GM18519 (cell line): ENCODE results near the gene TNS1.

Source experiments
- ATAC-seq: cut with Tn5 transposase; IDR thresholded peaks from one replicate; pipeline ENCODE4 v1.9.1; 2021; ENCODE audit warnings: mild to moderate bottlenecking, moderate library complexity; ENCODE audit not compliant: unreplicated experiment, low FRiP score

TNS1 gene

DNA sequence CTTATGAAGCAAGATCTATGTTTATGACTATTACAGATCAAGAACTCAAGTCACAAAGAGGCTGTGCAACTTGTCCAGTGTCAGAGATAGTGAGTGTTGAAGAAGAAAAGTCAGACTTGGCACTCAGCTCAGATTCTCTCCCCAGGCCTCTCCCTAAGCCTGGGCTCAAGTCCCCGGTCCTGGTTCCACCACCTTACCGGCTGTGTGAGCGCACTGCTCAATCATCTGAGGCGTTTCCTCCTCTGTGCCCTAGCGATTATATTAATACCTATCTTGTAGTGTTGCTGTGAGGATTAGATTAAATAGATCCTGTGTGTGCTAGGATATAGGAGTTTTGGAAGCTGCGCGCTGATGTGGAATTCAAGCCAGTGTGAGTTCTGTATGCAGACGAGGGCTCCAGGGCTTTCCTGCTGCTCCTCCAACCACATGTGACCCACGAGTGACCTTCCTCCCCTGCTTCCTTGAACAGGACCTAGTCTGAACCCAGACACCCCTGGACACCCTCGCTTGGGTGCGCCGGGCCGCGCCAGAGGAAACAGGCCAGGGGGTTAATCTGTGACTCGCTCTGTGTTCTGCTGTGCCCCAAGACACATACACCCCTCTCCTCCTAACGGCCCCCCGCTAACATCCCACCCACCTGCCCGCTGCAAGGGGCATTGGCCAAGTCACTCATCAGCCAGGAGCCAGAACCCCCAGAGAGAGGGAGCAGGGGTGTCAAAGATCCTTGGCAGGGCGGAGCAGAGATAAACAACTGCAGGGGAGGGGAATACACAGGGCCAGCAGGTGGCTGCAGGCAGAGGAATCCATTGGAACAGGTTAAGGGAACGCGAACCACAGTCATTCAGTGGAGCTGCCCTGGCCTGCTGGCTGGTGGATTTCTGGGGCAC, 38.3 kb downstream of the TNS1 start:
- ATAC-seq: no peak

DNA sequence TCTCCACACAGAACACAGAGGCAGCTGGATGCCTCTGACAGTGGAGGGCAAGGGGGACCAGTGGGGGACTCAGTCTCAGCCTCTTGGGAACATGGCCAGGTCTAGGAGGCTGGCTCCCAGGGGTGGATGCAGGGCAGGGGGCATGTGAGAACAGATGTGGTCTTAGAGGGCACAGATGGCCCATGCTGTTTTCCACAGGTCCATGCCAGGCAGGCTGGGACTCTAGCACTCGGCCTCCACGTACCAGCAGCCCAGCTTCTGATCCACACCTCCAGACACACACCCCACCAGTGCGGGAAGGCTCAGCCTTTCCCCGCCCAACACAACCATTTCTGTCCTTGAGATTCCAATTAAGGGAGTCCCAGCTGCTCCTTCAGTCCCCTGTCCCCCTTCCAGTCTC, 42.4 kb downstream of the TNS1 start:
- ATAC-seq: no peak

- no peak for ATAC-seq
Measured at GRCh38 chr2:217959723-217960122, 43.1 kb downstream of the TNS1 start.

GRCh38 chr2:217958884-217959225, 43.9 kb downstream of the TNS1 start:
- ATAC-seq: no peak

GRCh38 chr2:217958206-217958883, 44.5 kb downstream of the TNS1 start:
- ATAC-seq: no peak

DNA sequence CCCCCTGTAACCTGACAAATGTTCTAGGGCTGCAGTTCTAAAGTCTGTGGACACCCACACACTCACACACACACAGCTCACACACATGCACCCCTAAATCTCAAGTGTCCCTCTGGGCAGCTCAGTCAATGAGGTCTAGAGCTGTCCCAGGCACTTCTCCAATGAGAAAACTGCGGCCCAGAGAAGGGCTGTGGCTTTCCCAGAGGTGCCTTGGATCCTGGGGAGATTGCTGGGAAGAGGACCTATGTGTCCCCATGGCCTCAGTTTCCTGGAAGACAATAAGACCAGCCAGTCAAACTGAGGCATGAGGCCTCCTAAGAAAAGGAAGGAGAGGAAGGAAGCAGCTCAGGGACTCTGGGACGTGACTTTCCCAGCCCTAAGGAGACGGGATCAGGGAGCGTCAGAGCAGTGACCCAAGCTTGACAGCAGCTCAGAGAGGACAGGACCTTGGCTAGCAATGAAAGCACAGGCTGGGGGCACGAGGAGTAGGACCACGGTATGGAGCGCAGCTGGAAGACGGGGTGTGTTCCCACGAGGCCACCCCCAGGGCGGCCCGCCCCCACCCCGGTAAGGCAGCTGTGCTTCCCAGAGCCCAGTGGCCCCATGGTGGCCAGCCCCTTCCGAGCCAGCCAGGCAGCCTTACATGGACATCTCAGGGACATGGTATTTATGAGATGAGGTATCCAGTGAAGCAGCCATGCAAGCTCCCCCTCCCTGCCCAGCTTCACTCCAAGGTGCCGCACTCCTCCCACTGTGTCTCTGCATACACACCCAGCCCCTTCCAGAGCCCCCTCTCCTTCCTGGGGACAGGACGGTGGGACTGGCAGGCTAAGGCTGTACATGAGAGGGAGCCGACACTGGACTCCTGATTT, 46.0 kb downstream of the TNS1 start:
- no peak for ATAC-seq

- no peak for ATAC-seq
Measured at GRCh38 chr2:217955881-217956493, 46.8 kb downstream of the TNS1 start.

DNA sequence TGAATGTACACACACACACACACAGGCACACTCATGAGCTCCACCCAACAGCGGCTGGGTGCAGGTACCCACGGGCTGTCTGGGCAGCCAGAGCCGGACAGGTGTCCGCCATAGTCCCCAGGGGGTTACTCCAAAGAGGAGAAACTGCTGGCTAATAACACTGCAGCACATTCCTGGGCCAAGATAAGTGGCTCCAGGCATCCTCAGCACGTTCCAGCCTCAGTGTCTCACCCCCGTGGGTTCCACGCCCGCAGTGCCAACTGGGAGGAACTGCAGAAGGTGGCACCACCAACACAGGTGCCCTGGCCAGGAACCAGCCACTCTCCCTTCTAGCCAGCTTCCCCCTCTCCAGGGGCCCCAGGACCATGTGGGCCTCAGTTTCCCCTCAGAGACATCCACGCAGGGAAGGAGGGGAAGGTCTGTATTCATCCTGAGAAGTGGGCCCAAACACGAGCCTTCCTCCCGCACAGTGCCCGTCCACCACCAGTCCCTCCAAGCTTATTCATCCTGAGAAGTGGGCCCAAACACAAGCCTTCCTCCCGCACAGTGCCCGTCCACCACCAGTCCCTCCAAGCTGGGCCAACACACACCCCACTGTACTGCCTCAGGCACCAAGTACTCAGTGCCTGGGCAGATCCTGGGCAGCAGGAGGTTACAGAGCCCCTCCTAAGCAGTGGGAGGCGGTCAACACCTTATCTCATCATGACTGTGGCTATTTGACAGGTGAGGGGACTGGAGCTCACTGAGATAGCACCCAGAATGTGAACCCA, 47.6 kb downstream of the TNS1 start:
- ATAC-seq: no peak

DNA sequence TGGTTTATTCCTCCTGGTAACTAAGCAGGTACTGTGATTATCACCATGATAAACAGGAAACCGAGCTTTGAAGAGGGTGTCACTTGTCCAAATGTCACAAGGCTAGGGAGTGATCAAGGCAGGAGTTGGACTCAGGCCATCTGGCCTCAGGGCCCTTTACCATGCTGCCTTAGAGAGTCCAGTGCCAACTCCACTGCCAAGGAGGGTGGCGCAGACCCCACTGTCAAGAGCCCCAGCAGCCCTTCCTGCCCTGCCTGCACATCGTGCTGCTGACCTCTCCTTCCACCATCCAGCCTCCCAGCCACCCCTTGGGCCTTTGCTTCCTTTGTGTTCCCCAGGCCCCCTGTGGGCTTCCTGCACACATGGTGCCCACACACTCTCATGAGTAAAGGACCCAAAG, 48.3 kb downstream of the TNS1 start:
- no peak for ATAC-seq

GRCh38 chr2:217954051-217954450, 48.7 kb downstream of the TNS1 start:
- ATAC-seq: no peak

DNA sequence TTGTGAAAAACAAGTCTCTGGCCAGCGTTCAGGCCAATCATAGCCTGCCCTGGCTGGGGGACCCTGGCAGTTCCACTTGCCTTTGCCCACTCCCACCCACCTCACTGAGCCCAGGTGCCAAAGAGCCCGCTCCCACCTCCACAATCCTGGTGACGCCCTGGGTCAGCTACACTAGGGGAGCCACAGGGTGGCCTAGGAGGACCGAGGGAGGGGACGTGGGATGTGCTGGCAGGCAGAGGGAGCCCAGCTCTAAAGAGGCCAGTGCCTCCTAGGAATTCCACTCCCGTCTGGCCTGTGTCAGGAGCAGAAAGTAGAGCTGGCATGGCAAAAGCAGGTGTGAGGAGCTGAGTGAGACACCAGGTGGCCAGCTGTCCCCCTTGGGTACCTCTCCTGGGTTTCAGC, 49.3 kb downstream of the TNS1 start:
- ATAC-seq: no peak

DNA sequence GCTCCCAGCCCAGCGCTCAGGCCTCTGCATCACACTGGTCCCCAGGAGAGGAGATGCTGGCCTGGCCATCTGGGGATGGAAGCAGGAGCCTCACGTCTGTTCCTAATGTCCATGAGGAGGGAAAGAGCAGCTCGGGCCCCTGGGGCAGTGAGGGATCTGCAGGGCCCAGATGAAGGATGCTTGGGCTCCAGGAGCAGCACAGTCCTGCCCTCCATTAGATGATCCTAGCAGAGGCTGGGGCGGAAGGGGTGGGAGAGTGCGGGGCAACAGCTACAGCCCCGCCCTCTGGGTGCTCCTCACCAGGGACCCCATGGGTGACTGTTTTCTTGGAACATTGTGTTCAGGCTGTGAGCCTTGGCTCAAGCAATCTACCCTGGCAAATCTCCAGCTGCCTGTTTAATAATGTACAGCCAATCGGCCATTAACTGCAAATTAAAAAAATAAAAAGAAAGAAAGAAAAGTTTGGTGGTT, 49.7 kb downstream of the TNS1 start:
- no peak for ATAC-seq

GRCh38 chr2:217952409-217952808, 50.4 kb downstream of the TNS1 start:
- ATAC-seq: no peak

GRCh38 chr2:217951521-217952247, 51.1 kb downstream of the TNS1 start:
- no peak for ATAC-seq

DNA sequence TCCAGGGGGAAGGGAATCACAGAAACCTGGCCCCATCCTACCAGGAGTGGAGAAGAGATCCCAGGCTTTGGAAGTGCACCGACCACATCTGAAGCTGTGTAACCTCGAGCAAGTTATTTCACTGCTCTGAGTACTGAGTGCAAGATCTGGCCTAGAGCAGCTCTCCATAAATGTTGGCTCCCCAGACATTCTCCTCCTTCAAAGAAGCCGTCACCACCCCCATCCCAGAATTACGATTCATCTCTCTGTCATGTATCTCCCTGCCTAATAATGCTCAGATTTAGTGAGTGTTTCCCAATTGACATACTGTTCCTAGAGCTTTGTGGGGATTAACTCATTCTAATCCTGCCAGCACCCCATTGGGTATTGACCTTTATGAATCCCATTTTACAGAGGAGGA, 51.7 kb downstream of the TNS1 start:
- no peak for ATAC-seq

DNA sequence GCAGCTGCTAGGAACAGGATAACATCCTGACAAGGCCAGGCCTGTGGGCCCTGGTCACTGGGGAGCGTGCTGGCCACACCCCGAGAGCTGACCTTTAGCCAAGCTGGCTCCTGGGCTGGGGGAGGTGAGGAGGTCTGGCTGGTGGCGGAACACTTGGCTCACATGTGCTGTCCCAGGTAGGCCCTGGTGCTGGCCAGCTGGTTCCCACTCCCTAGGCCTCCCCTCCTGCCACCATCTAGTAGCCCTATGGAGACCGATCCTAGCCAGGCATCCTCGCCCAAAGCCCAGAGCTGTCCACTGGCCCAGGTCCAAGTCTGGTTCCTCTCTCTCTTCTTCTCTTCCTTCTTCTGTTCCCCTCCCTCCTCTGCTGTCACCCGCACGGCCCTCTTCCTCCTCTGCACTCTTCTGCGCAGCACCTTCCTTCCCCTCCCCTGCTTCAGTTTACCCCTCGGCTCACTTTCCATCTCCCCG, 52.4 kb downstream of the TNS1 start:
- ATAC-seq: no peak

DNA sequence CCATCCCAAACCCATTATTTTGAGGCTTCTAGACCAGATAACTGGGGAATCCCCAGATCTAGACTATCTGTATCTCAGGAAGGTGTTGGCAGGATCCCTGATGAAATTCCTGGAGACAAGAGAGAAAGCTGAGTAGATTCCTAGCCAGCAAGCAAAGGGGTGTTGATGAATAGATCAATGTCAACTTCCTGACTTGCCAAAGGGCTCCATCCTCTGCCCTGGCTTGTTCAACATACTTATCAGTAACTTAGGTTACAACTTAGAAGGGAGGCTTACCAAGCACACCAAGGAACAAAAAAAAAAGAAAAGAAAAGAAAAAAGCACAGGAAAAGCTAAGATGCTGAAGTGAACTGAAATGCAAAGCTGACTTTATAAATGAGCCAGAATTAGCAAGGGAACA, 53.3 kb downstream of the TNS1 start:
- no peak for ATAC-seq

DNA sequence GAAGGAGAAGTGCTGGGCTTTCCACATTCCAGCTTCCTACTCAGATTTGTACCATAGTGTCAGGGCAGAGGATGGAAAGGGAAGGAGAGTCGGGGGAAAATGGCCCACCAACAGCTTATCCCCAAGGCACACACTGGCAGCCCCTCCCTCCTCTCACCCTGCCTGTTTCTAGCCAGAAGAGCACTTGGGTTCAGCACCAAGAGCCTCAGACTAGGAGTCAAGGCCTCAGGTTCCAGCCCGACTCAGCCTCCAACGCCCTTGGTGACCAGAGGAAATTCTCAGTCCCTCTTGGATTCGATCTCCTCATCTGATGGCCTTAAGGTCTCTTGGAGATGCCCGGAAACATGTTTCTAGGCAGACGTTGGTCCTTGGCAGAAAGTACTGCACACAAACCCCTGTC, 53.9 kb downstream of the TNS1 start:
- ATAC-seq: no peak

DNA sequence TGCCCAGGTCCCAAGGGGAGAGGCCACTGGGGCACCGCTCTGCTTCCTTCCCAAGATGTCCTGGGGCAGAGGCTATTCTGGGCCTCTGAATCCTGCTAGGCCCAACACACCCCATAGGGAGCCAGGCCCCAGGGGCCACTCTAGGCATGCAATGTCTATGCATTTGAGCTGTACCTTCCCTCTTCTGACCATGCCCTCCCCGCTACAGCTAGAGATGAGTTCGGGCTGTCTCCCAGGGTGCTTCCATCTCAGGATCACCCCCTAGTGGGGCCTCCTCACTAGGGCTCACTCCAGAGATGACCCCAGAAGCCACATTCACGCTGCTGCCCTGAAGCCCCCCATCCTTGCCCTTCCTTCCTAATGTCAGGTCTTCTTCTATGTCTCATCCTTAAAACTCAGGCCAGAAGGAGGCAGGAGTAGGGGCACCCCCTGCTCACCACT, 54.4 kb downstream of the TNS1 start:
- ATAC-seq: no peak
